H9 (cell line): ENCODE results near the gene SGCB. TPM values are rescaled to one million over a fixed set of nuclear protein-coding genes. Genes with fewer than 3 reads are reported as not detected.

ENCODE experiments used
- DNase-seq: peaks from one replicate; pipeline ENCODE4 v3.0.0-alpha.2; 2017
- H2AFZ ChIP-seq: one replicate; pipeline ENCODE4 v1.6.1; 2013; ENCODE audit warnings: mild to moderate bottlenecking, low read length, control low read depth, moderate library complexity
- H2AK5ac ChIP-seq: 2 replicates; pipeline ENCODE4 v1.6.1; 2013; ENCODE audit warnings: low read length, control low read depth, mixed read lengths; ENCODE audit not compliant: insufficient read length
- H2BK120ac ChIP-seq: one replicate; pipeline ENCODE4 v1.6.1; 2013; ENCODE audit warnings: low read depth, mild to moderate bottlenecking, low read length, control low read depth, inconsistent platforms; ENCODE audit not compliant: poor library complexity, severe bottlenecking
- H2BK12ac ChIP-seq: 2 replicates; pipeline ENCODE4 v1.6.1; 2013; ENCODE audit warnings: low read length, control low read depth, mixed read lengths, low read depth; ENCODE audit not compliant: insufficient read length
- H2BK15ac ChIP-seq: 2 replicates; pipeline ENCODE4 v1.6.1; 2013; ENCODE audit warnings: low read depth, low read length, control low read depth
- H2BK20ac ChIP-seq: one replicate; pipeline ENCODE4 v1.6.1; 2013; ENCODE audit warnings: low read depth, mild to moderate bottlenecking, low read length, control low read depth, inconsistent platforms; ENCODE audit not compliant: poor library complexity, severe bottlenecking
- H2BK5ac ChIP-seq: 2 replicates; pipeline ENCODE4 v1.6.1; 2013; ENCODE audit warnings: low read length, control low read depth, mixed read lengths; ENCODE audit not compliant: insufficient read length
- H3K14ac ChIP-seq: 2 replicates; pipeline ENCODE4 v1.6.1; 2013; ENCODE audit warnings: low read length, control low read depth; ENCODE audit not compliant: insufficient read depth
- H3K18ac ChIP-seq: 2 replicates; pipeline ENCODE4 v1.6.1; 2013; ENCODE audit warnings: low read depth, mild to moderate bottlenecking, mixed read lengths, low read length, control low read depth; ENCODE audit not compliant: insufficient read length
- H3K23ac ChIP-seq: 2 replicates; pipeline ENCODE4 v1.6.1; 2013; ENCODE audit warnings: low read length, control low read depth, mixed read lengths, low read depth; ENCODE audit not compliant: insufficient read length
- H3K23me2 ChIP-seq: 2 replicates; pipeline ENCODE4 v1.6.1; 2013; ENCODE audit warnings: low read depth, mild to moderate bottlenecking, mixed read lengths, low read length, control low read depth; ENCODE audit not compliant: insufficient read length, poor library complexity, severe bottlenecking
- H3K27ac ChIP-seq: 2 replicates; pipeline ENCODE4 v1.5.1; 2013; ENCODE audit warnings: low read length, control low read depth, mixed read lengths, low read depth; ENCODE audit not compliant: insufficient read length
- H3K27me3 ChIP-seq: 2 replicates; pipeline ENCODE4 v1.6.1; 2013; ENCODE audit warnings: low read length, control low read depth, inconsistent platforms; ENCODE audit not compliant: insufficient read depth
- H3K4ac ChIP-seq: 2 replicates; pipeline ENCODE4 v1.6.1; 2013; ENCODE audit warnings: low read depth, mild to moderate bottlenecking, control low read depth, inconsistent platforms, low read length, moderate library complexity
- H3K4me1 ChIP-seq: 2 replicates; pipeline ENCODE4 v1.6.1; 2013; ENCODE audit warnings: low read length, control low read depth, inconsistent platforms; ENCODE audit not compliant: insufficient read depth
- H3K4me2 ChIP-seq: 2 replicates; pipeline ENCODE4 v1.6.1; 2013; ENCODE audit warnings: low read length, control low read depth, mixed read lengths; ENCODE audit not compliant: insufficient read length, insufficient read depth
- H3K56ac ChIP-seq: 2 replicates; pipeline ENCODE4 v1.6.1; 2013; ENCODE audit warnings: low read depth, mild to moderate bottlenecking, mixed read lengths, low read length, control low read depth; ENCODE audit not compliant: insufficient read length
- H3K79me1 ChIP-seq: 2 replicates; pipeline ENCODE4 v1.6.1; 2013; ENCODE audit warnings: low read depth, mild to moderate bottlenecking, moderate library complexity, low read length, control low read depth, inconsistent platforms; ENCODE audit not compliant: insufficient read depth, poor library complexity, severe bottlenecking
- H3K79me2 ChIP-seq: 2 replicates; pipeline ENCODE4 v1.6.1; 2013; ENCODE audit warnings: low read length, control low read depth, inconsistent platforms; ENCODE audit not compliant: insufficient read depth
- H3K9ac ChIP-seq: 2 replicates; pipeline ENCODE4 v1.6.1; 2013; ENCODE audit warnings: low read length, control low read depth, mixed read lengths; ENCODE audit not compliant: insufficient read length; ENCODE audit errors: extremely low read depth
- H3K9me3 ChIP-seq: one replicate; pipeline ENCODE4 v1.6.1; 2013; ENCODE audit warnings: low read depth, low read length, inconsistent platforms; ENCODE audit not compliant: control insufficient read depth
- H3T11ph ChIP-seq: one replicate; pipeline ENCODE4 v1.6.1; 2013; ENCODE audit warnings: mild to moderate bottlenecking, low read length, control low read depth, inconsistent platforms
- H4K20me1 ChIP-seq: one replicate; pipeline ENCODE4 v1.6.1; 2013; ENCODE audit not compliant: control insufficient read depth, insufficient read length, insufficient read depth
- H4K5ac ChIP-seq: 2 replicates; pipeline ENCODE4 v1.6.1; 2013; ENCODE audit warnings: low read depth, mild to moderate bottlenecking, mixed read lengths, low read length, control low read depth; ENCODE audit not compliant: insufficient read length
- H4K8ac ChIP-seq: replicated peaks from 2 replicates; pipeline ENCODE4 v1.6.1; 2013; ENCODE audit warnings: low read length, control low read depth, mixed read lengths, low read depth; ENCODE audit not compliant: insufficient read length
- H4K91ac ChIP-seq: 2 replicates; pipeline ENCODE4 v1.6.1; 2013; ENCODE audit warnings: low read depth, mild to moderate bottlenecking, moderate library complexity, mixed read lengths, low read length, control low read depth; ENCODE audit not compliant: insufficient read length
- H3K27ac Mint-ChIP-seq, 3 experiments: 2 replicates in 2 of 3; 3 replicates in 1 of 3; pipeline ENCODE4 v1.8.0; 2020 to 2021; ENCODE audit warnings: mixed read lengths in 3 of 3, mild to moderate bottlenecking in 1 of 3, moderate library complexity in 1 of 3
- H3K27me3 Mint-ChIP-seq: 2 replicates; pipeline ENCODE4 v1.8.0; 2021; ENCODE audit warnings: low read depth, mild to moderate bottlenecking, moderate library complexity, mixed read lengths
- H3K36me3 Mint-ChIP-seq, 3 experiments: 2 replicates in 2 of 3; 3 replicates in 1 of 3; pipeline ENCODE4 v1.8.0; 2020 to 2021; ENCODE audit warnings: low read depth in 3 of 3, mixed read lengths in 3 of 3; ENCODE audit not compliant: insufficient read depth in 1 of 3
- H3K4me1 Mint-ChIP-seq, 2 experiments: 2 replicates each; pipeline ENCODE4 v1.8.0; 2020; ENCODE audit warnings: mixed read lengths in 2 of 2
- H3K4me3 Mint-ChIP-seq, 2 experiments: 2 replicates in 1 of 2; 3 replicates in 1 of 2; pipeline ENCODE4 v1.8.0; 2020 to 2021; ENCODE audit warnings: mild to moderate bottlenecking in 2 of 2, mixed read lengths in 2 of 2, moderate library complexity in 1 of 2
- H3K9me3 Mint-ChIP-seq, 2 experiments: 2 replicates in 1 of 2; 3 replicates in 1 of 2; pipeline ENCODE4 v1.8.0; 2020; ENCODE audit warnings: mild to moderate bottlenecking in 2 of 2, mixed read lengths in 2 of 2, moderate library complexity in 1 of 2
- CTCF ChIP-seq: fragments of 200-600 bp; sonication (generic); conservative IDR thresholded peaks from 3 replicates; pipeline ENCODE4 v1.8.0; 2021; ENCODE audit warnings: antibody characterized with exemption, mild to moderate bottlenecking
- WGBS: extraction: QIAGEN DNeasy Blood & Tissue Kit; methylation state at CpG from one replicate; pipeline ENCODE4 v1.1.7; 2013; ENCODE audit warnings: missing lambda C conversion rate, low lambda C conversion rate, mixed read lengths; ENCODE audit not compliant: insufficient read length; ENCODE audit errors: extremely low coverage; 5-methylcytosine and 5-hydroxymethylcytosine counted together
- total RNA-seq: library from RNA; stranded (reverse); gene quantifications from 2 replicates; pipeline ENCODE4 v1.2.1, GENCODE V29; 2021

SGCB gene
- total RNA-seq, 1 experiment from 2014 or later = 32.3 TPM

GRCh38 chr4:52019936-52020657 lies 18.0 kb downstream of the SGCB start, which contains the start of gene LRRC66:
TSS of gene LRRC66 (minus strand) at chr4:52020363. CDS start at chr4:52017613, 2,750 bp downstream.
- Histone ChIP-seq H3T11ph (no peak within 1 kb of the TSS), H3K4me1 (no peaks in the 10 kb centered on the region), H2BK20ac (no peak within 1 kb of the TSS), H2BK15ac (no peak within 1 kb of the TSS), H3K79me1 (no peaks in the 10 kb centered on the region), H2AK5ac (no peak within 1 kb of the TSS), H2AFZ (no peak within 1 kb of the TSS), H3K4me2 (no peak within 1 kb of the TSS), H3K27ac (no peak within 1 kb of the TSS), H2BK5ac (no peak within 1 kb of the TSS), H3K4ac (no peak within 1 kb of the TSS), H3K14ac (no peak within 1 kb of the TSS), H3K56ac (no peak within 1 kb of the TSS), H3K9me3 (no peaks in the 10 kb centered on the region), H4K20me1 (no peaks in the 10 kb centered on the region), H2BK12ac (no peak within 1 kb of the TSS), H3K23me2 (no peaks in the 10 kb centered on the region), H4K91ac (no peak within 1 kb of the TSS), H3K18ac (no peak within 1 kb of the TSS), H3K9ac (no peak within 1 kb of the TSS), H3K23ac (no peak within 1 kb of the TSS), H3K27me3 (no peaks in the 10 kb centered on the region), H3K79me2 (no peaks in the 10 kb centered on the region), H4K5ac (no peak within 1 kb of the TSS), H2BK120ac (no peak within 1 kb of the TSS), H4K8ac (no peak within 1 kb of the TSS)
- peaks cover 5 to 24% (median 19%) of the 10 kb centered on the region in 3 experiments; a peak in 5 of 7 replicates for H3K36me3 Mint-ChIP-seq
- no peak within 1 kb of the TSS for H3K4me3 Mint-ChIP-seq
- no peak within 1 kb of the TSS for H3K27ac Mint-ChIP-seq
- WGBS = no CpG with 5 or more reads among the region's 6 CpGs
- TF ChIP-seq CTCF = no peak
- H3K4me1 Mint-ChIP-seq = peaks cover under 1 to 3% of the 10 kb centered on the region in 2 experiments; a peak in 2 of 4 replicates
- no peaks in the 10 kb centered on the region for H3K9me3 Mint-ChIP-seq
- no peaks in the 10 kb centered on the region for H3K27me3 Mint-ChIP-seq
- no peak for DNase-seq
